ENCODE results near the gene HLA-E. TPM values are rescaled to one million over a fixed set of nuclear protein-coding genes. Genes with fewer than 3 reads are reported as not detected.
A peak's percentile ranks its signal among the peaks of the same experiment; 100 is the strongest.
"Not testable (repeated sequence)": the region's sequence is repeated elsewhere in the genome, so short reads cannot be mapped to it uniquely, and the experiment has no call there.

HLA-E gene
- total RNA-seq, 1 donor from 2014 or later: 483 TPM

- Mint-ChIP-seq H3K4me1 (ENCODE audit: low read depth) (peaks cover 10% of the 10 kb centered on the region), H3K4me3 (no peak overlapping the region), H3K27me3 (ENCODE audit: insufficient read depth) (peaks cover 91% of the 10 kb centered on the region), H3K27ac (no peak overlapping the region), H3K36me3 (ENCODE audit: low read depth) (peaks cover 1% of the 10 kb centered on the region), H3K9me3 (peaks cover 9% of the 10 kb centered on the region)
- DNase-seq (ENCODE audit: low spot score): no peak
- intact Hi-C loops (cut with micrococcal nuclease): no loop called here
Observed at GRCh38 chr6:30461055-30461454, 28.3 kb upstream of the HLA-E start.

- Mint-ChIP-seq H3K36me3 (ENCODE audit: low read depth) (peaks cover 1% of the 10 kb centered on the region), H3K4me3 (no peak overlapping the region), H3K27me3 (ENCODE audit: insufficient read depth) (peaks cover 89% of the 10 kb centered on the region), H3K9me3 (peaks cover 9% of the 10 kb centered on the region), H3K4me1 (ENCODE audit: low read depth) (peaks cover 21% of the 10 kb centered on the region), H3K27ac (no peak overlapping the region)
- intact Hi-C loops (cut with micrococcal nuclease): no loop called here
- no peak for DNase-seq (ENCODE audit: low spot score)
Observed at GRCh38 chr6:30462482-30462881, 26.8 kb upstream of the HLA-E start.

GRCh38 chr6:30463242-30463641 lies 26.1 kb upstream of the HLA-E start:
- Mint-ChIP-seq H3K4me3 (no peak overlapping the region), H3K27me3 (ENCODE audit: insufficient read depth) (peaks cover 85% of the 10 kb centered on the region), H3K9me3 (peaks cover 9% of the 10 kb centered on the region), H3K27ac (no peak overlapping the region), H3K36me3 (ENCODE audit: low read depth) (peaks cover 1% of the 10 kb centered on the region), H3K4me1 (ENCODE audit: low read depth) (peaks cover 21% of the 10 kb centered on the region)
- no peak for DNase-seq (ENCODE audit: low spot score)
- intact Hi-C loops (cut with micrococcal nuclease): loop anchor here (1.0 kb wide), 1 partner anchor 13 kb away; no protein-coding TSS in a partner anchor

GRCh38 chr6:30463651-30464618 lies 25.4 kb upstream of the HLA-E start:
- intact Hi-C loops (cut with micrococcal nuclease): loop anchor here (1.0 kb wide), 1 partner anchor 14 kb away; no protein-coding TSS in a partner anchor
- H3K4me3 Mint-ChIP-seq: no peak overlapping the region
- peaks cover 21% of the 10 kb centered on the region for H3K4me1 Mint-ChIP-seq (ENCODE audit: low read depth)
- no peak overlapping the region for H3K27ac Mint-ChIP-seq
- H3K36me3 Mint-ChIP-seq (ENCODE audit: low read depth): peaks cover 1% of the 10 kb centered on the region
- peaks cover 5% of the 10 kb centered on the region for H3K9me3 Mint-ChIP-seq
- peaks cover 82% of the 10 kb centered on the region for H3K27me3 Mint-ChIP-seq (ENCODE audit: insufficient read depth)
- DNase-seq (ENCODE audit: low spot score): peak; percentile 47

DNA sequence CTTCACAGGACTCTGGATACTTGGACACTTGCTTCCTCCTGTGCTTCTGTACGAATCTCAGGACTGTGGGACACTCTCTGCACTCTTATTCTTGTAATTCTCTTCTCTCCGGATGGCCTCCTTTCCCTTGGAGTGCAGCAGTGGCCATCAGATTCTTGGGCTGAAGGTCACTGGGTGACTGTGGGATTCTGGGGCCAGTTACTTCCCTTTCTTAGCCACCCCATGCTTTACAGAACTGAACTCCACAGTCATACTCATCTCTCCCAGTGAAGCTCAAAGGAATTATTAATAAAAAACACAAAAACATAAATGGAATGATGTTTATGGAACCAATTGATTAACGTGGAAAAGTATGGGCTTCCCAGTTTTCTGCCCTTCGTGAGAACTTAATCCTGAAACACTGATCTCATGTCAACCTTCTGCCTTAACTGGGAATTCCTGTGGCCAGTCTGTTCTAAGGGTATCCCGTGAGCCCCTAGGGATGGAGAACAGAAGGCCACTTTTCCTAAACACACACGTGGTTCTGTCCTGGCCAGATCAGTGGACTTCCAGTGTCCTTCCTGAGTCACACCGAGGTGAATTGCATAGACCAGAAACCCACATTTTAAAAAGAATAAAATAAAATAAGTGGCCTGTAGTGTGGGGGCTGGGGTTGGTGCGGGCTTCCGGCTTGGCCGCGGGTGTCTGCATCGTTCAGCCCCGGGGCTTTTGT lies 23.6 kb upstream of the HLA-E start:
- H3K4me1 Mint-ChIP-seq (ENCODE audit: low read depth): peaks cover 21% of the 10 kb centered on the region
- peaks cover 82% of the 10 kb centered on the region for H3K27me3 Mint-ChIP-seq (ENCODE audit: insufficient read depth)
- no peak overlapping the region for H3K27ac Mint-ChIP-seq
- H3K36me3 Mint-ChIP-seq (ENCODE audit: low read depth): no peaks in the 10 kb centered on the region
- no peaks in the 10 kb centered on the region for H3K9me3 Mint-ChIP-seq
- H3K4me3 Mint-ChIP-seq: peak overlapping the region; percentile 59
- DNase-seq (ENCODE audit: low spot score): no peak
- intact Hi-C loops (cut with micrococcal nuclease): loop anchor here (1.0 to 5.0 kb wide), 2 partner anchors 12 to 108 kb away; no protein-coding TSS in a partner anchor

- H3K27me3 Mint-ChIP-seq (ENCODE audit: insufficient read depth): peaks cover 67% of the 10 kb centered on the region
- intact Hi-C loops (cut with micrococcal nuclease): no loop called here
- H3K27ac Mint-ChIP-seq: no peak overlapping the region
- H3K36me3 Mint-ChIP-seq (ENCODE audit: low read depth): no peaks in the 10 kb centered on the region
- H3K4me3 Mint-ChIP-seq: no peak overlapping the region
- no peak for DNase-seq (ENCODE audit: low spot score)
- H3K4me1 Mint-ChIP-seq (ENCODE audit: low read depth): peaks cover 12% of the 10 kb centered on the region
- peaks cover 6% of the 10 kb centered on the region for H3K9me3 Mint-ChIP-seq
Observed at GRCh38 chr6:30470968-30471367, 18.3 kb upstream of the HLA-E start.

GRCh38 chr6:30475116-30475515 lies 14.2 kb upstream of the HLA-E start:
- H3K9me3 Mint-ChIP-seq; H3K4me3 Mint-ChIP-seq; intact Hi-C loops (cut with micrococcal nuclease); DNase-seq (ENCODE audit: low spot score); H3K4me1 Mint-ChIP-seq (ENCODE audit: low read depth); H3K36me3 Mint-ChIP-seq (ENCODE audit: low read depth); H3K27ac Mint-ChIP-seq: not testable (repeated sequence)
- peaks cover 76% of the 10 kb centered on the region for H3K27me3 Mint-ChIP-seq (ENCODE audit: insufficient read depth)

GRCh38 chr6:30480536-30481156 lies 8.7 kb upstream of the HLA-E start:
- DNase-seq (ENCODE audit: low spot score): peak; percentile 59
- Mint-ChIP-seq H3K27ac (peak overlapping the region; percentile 14), H3K27me3 (ENCODE audit: insufficient read depth) (peaks cover 64% of the 10 kb centered on the region), H3K4me3 (peak overlapping the region; percentile 34), H3K36me3 (ENCODE audit: low read depth) (no peaks in the 10 kb centered on the region), H3K4me1 (ENCODE audit: low read depth) (peaks cover 23% of the 10 kb centered on the region), H3K9me3 (no peaks in the 10 kb centered on the region)
- intact Hi-C loops (cut with micrococcal nuclease): loop anchor here (1.0 to 5.0 kb wide), 4 partner anchors 10 to 607 kb away; partner anchors contain the start of gene DHX16

- no peaks in the 10 kb centered on the region for H3K9me3 Mint-ChIP-seq
- H3K36me3 Mint-ChIP-seq (ENCODE audit: low read depth): no peaks in the 10 kb centered on the region
- intact Hi-C loops (cut with micrococcal nuclease): loop anchor here (2.0 to 5.0 kb wide), 3 partner anchors 31 to 606 kb away; partner anchors contain the start of gene DHX16
- H3K27me3 Mint-ChIP-seq (ENCODE audit: insufficient read depth): peaks cover 60% of the 10 kb centered on the region
- H3K4me3 Mint-ChIP-seq: peak overlapping the region; percentile 34
- no peak for DNase-seq (ENCODE audit: low spot score)
- H3K27ac Mint-ChIP-seq: no peak overlapping the region
- peaks cover 26% of the 10 kb centered on the region for H3K4me1 Mint-ChIP-seq (ENCODE audit: low read depth)
Observed at GRCh38 chr6:30481211-30481964, 7.9 kb upstream of the HLA-E start.

GRCh38 chr6:30481965-30482644 lies 7.2 kb upstream of the HLA-E start:
- Mint-ChIP-seq H3K4me1 (ENCODE audit: low read depth) (peaks cover 34% of the 10 kb centered on the region), H3K4me3 (peak overlapping the region; percentile 21), H3K27me3 (ENCODE audit: insufficient read depth) (peaks cover 56% of the 10 kb centered on the region)
- not testable (repeated sequence) for H3K27ac Mint-ChIP-seq; H3K36me3 Mint-ChIP-seq (ENCODE audit: low read depth); H3K9me3 Mint-ChIP-seq
- intact Hi-C loops (cut with micrococcal nuclease): loop anchor here (1.0 to 5.0 kb wide), 4 partner anchors 31 to 605 kb away; partner anchors contain the start of gene DHX16
- DNase-seq (ENCODE audit: low spot score): peak; percentile 75

DNA sequence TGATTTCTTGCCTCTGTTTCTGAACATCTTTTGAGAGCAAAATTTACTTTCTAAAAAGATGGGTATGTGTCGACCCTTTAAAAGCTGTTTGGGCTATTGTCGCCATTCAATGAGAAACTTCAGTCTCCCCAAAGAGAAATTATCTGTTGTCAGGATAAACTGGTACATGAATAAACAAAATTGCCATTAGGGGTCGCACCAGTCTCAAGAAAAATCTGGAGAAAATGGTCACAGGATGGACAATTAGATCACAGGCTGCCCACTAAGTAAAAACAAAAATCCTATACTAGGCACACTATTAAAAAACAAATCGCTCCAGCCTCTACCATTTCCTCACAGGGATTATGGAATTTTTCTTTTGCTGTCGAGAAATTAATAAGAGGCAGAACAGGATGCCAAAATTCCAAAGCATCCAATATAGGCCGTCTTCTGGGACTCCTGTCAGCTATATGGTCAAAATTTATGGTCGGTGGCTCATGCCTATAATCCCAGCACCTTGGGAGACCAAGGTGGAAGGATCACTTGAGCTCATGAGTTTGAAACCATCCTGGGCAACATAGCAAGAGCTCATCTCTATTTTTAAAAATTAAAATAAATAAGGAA lies 5.5 kb upstream of the HLA-E start:
- H3K4me3 Mint-ChIP-seq: no peak overlapping the region
- no peak overlapping the region for H3K27ac Mint-ChIP-seq
- peaks cover 40% of the 10 kb centered on the region for H3K27me3 Mint-ChIP-seq (ENCODE audit: insufficient read depth)
- peaks cover 44% of the 10 kb centered on the region for H3K4me1 Mint-ChIP-seq (ENCODE audit: low read depth)
- DNase-seq (ENCODE audit: low spot score): no peak
- no peaks in the 10 kb centered on the region for H3K36me3 Mint-ChIP-seq (ENCODE audit: low read depth)
- no peaks in the 10 kb centered on the region for H3K9me3 Mint-ChIP-seq
- intact Hi-C loops (cut with micrococcal nuclease): loop anchor here (1.0 to 5.0 kb wide), 4 partner anchors 49 to 604 kb away; partner anchors contain the start of gene DHX16

Measured in activated T-helper 1 cell treated with anti-CD3 and anti-CD28 coated beads, Interleukin-12 subunit alpha, Interleukin-12 subunit beta, Interleukin-2, Interleukin-4 antibody, amounts not matched to agents 30 ng/mL and 10 ng/mL and 1 ng/mL, durations not matched to agents 14 hours and 24 hours and 36 hours (primary cell).